Heart left ventricle (tissue), 16 donors: ENCODE measurements around the gene TTC23. TPM values are rescaled to one million over a fixed set of nuclear protein-coding genes. Genes with fewer than 3 reads are reported as not detected.

ENCODE experiments used
- ATAC-seq, 4 donors: fragments of 200-7000 bp; cut with Tn5 transposase; one replicate each; pipeline ENCODE4 v1.9.1; 2020 to 2022; ENCODE audit warnings: moderate library complexity in 4 of 4, mild to moderate bottlenecking in 3 of 4, moderate number of reproducible peaks in 1 of 4
- DNase-seq, 5 donors: peaks; one replicate each; pipeline ENCODE4 v3.0.0-alpha.2; 2020
- H3K27ac ChIP-seq, 12 donors: fragments of 200-600 bp; sonication (generic) in 4 of 12; one replicate each; pipeline versions ENCODE4 v1.5.0 to v1.8.0; 2016 to 2022; ENCODE audit warnings: mild to moderate bottlenecking in 2 of 12
- H3K27me3 ChIP-seq, 9 donors: fragments of 200-600 bp; sonication (generic) in 2 of 9; one replicate each; pipeline versions ENCODE4 v1.5.1 to v1.8.0; 2016 to 2022; ENCODE audit warnings: mild to moderate bottlenecking in 3 of 9
- H3K36me3 ChIP-seq, 9 donors: fragments of 200-600 bp; sonication (generic) in 2 of 9; one replicate each; pipeline versions ENCODE4 v1.5.0 to v1.8.0; 2018 to 2022; ENCODE audit warnings: mild to moderate bottlenecking in 2 of 9
- H3K4me1 ChIP-seq, 12 donors: fragments of 200-600 bp; sonication (generic) in 4 of 12; one replicate each; pipeline versions ENCODE4 v1.5.0 to v1.8.0; 2016 to 2022; ENCODE audit warnings: mild to moderate bottlenecking in 3 of 12
- H3K4me3 ChIP-seq, 12 donors: fragments of 200-600 bp; sonication (generic) in 4 of 12; one replicate each; pipeline versions ENCODE4 v1.5.0 to v1.8.0; 2017 to 2022; ENCODE audit warnings: mild to moderate bottlenecking in 9 of 12, moderate library complexity in 4 of 12
- H3K9me3 ChIP-seq, 12 donors: fragments of 200-600 bp; sonication (generic) in 4 of 12; one replicate each; pipeline versions ENCODE4 v1.5.0 to v1.8.0; 2016 to 2022; ENCODE audit warnings: mild to moderate bottlenecking in 1 of 12
- POLR2A ChIP-seq, 2 donors: fragments of 450-650 bp; IDR thresholded peaks; one replicate each; pipeline ENCODE4 v1.6.1; 2017; ENCODE audit warnings: antibody characterized with exemption in 2 of 2, mild to moderate bottlenecking in 2 of 2, moderate library complexity in 2 of 2
- WGBS, 4 donors: extraction: QIAGEN DNeasy Blood & Tissue Kit in 2 of 4; methylation state at CpG; one replicate each; pipeline versions ENCODE4 v1.1.5 to v1.1.7; 2013 to 2018; 5-methylcytosine and 5-hydroxymethylcytosine counted together
- intact Hi-C, 10 donors: fragments of 100-400 bp; cut with DNase I; formaldehyde crosslinking; loops; one replicate each; pipeline versions ENCODE4 v1.11.1 to v1.14.2; 2022
- polyA plus RNA-seq, 2 donors: library from polyadenylated mRNA; stranded (reverse); fragments of 200-250 nt; gene quantifications; one replicate each; pipeline ENCODE4 v1.2.3, GENCODE V29; 2013
- total RNA-seq, 9 donors: library from RNA; depleted of rRNA in 2 of 9; stranded (reverse); fragments of >200 nt in 2 of 9; fragmentation: NEBNext Ultra II Directional in 3 of 9; extraction: Animal tissue kit (Norgen Biotek cat#: 25700) in 3 of 9; gene quantifications; one replicate each; pipeline versions ENCODE4 v1.1.0 to v1.2.4, GENCODE V29; 2016 to 2023
- TF ChIP-seq, protein P1 (sequence below), 12 donors: fragments of 200-600 bp; sonication (generic) in 4 of 12; IDR thresholded peaks; one replicate each; pipeline versions ENCODE4 v1.5.0 to v1.8.0; 2018 to 2022; ENCODE audit warnings: antibody characterized with exemption in 12 of 12, mild to moderate bottlenecking in 5 of 12
- donor health status: ischemic (EF 13 %, LVEDD 7.1; RV severe dilation, severe dysfunction).
- donor health status: healthy with polysubstance abuse.
- donor health status: DM: no; HTN: yes; CAD: no.
- donor health status: DM: no; HTN: no; CAD: no.
- donor health status: ischemic (EF 25% LVEDD 6.9; RV normal size, moderate dysfunction).
- donor health status: ischemic (EF 25% LVEDD 5.7; RV mildly dilated, moderate dysfunction).
- donor health status: healthy.
- donor health status: DM: yes; HTN: yes; CAD: no.
- donor health status: ischemic (EF 35%, LVEDD 5.7; RV mildly dilated, moderate dysfunction).
- donor health status: nonischemic (EF 11% LVEDD 7.7; RV severe dilation, severe dysfunction).
- donor health status: DM: yes; HTN: yes; CAD: no.
- donor health status: PGD.
- donor health status: ischemic (EF 29% LVEDD 5.4; RV normal size, mild dysfunction).
- donor health status: nonischemic (EF 23%, LVEDD 6.1; RV moderate dilation, normal function).

TTC23 gene
- total and polyA plus RNA-seq, 11 donors: 5.7 to 19.5 (median 10.4) TPM

DNA sequence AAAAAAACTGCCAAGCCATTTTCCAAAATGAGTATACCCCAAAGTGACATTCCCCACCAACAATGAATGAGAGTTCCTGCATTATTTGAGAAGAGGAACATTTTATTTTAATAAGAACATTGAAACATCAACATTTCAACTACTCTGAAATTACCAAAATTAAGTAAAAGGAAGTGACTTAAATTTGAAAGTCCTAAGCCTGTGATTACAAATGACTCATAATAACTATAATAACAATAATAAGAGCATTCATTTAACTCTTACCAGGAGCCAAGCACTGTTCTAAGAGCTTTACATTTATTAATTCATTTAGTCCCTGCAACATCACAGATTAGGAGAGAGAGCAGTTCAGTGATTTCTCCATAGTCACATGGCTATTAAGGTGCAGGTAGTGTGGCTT, 34.3 kb upstream of the TTC23 start:
- peaks cover 0 to 25% (median 6%) of the 10 kb centered on the region in 12 donors for H3K4me1 ChIP-seq
- intact Hi-C loops: loop anchor here in 5 of 10 donors (2.0 to 10.0 kb wide), 8 partner anchors 81 to 469 kb away; partner anchors contain the start of gene LYSMD4 (in 3 of the 5)
- ATAC-seq: no peak

DNA sequence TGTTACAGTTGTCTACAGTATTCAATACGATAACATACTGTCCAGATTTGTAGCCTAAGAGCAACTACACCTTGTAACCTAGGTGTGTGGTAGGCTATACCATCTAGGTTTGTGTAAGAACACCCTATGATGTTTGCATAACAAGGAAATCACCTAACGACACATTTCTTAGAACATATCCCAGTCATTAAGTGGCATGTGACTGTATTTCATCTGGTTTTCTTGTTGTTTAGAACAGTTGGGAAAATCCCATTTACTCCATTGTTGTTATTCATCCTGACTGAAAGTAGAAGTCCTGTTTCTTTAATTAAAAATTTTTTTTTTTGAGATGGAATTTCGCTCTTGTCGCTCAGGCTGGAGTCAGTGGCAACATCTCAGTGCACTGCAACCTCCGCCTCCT, 33.2 kb upstream of the TTC23 start:
- Histone ChIP-seq H3K4me3 (no peak overlapping the region), H3K4me1 (peaks cover 0 to 25% (median 6%) of the 10 kb centered on the region in 12 donors), H3K36me3 (peaks cover 0 to 7% (median 0%) of the 10 kb centered on the region in 9 donors), H3K27me3 (no peaks in the 10 kb centered on the region), H3K27ac (peak overlapping the region in 4 of 12 donors; percentile 5 to 30 (median 18)), H3K9me3 (no peaks in the 10 kb centered on the region)
- intact Hi-C loops: loop anchor here in 5 of 10 donors (5.0 to 10.0 kb wide), 7 partner anchors 82 to 470 kb away; partner anchors contain the start of gene LYSMD4 (in 3 of the 5)
- 66 to 83% (median 74%) methylated on average over 5 of the region's 5 CpGs for WGBS, 4 donors
- DNase-seq (no peak), ATAC-seq (peak in 1 of 4 donors; percentile 47)
- no peak for TF ChIP-seq POLR2A (IDR thresholded peaks at IDR 0.05)
- TF ChIP-seq, protein P1, sequence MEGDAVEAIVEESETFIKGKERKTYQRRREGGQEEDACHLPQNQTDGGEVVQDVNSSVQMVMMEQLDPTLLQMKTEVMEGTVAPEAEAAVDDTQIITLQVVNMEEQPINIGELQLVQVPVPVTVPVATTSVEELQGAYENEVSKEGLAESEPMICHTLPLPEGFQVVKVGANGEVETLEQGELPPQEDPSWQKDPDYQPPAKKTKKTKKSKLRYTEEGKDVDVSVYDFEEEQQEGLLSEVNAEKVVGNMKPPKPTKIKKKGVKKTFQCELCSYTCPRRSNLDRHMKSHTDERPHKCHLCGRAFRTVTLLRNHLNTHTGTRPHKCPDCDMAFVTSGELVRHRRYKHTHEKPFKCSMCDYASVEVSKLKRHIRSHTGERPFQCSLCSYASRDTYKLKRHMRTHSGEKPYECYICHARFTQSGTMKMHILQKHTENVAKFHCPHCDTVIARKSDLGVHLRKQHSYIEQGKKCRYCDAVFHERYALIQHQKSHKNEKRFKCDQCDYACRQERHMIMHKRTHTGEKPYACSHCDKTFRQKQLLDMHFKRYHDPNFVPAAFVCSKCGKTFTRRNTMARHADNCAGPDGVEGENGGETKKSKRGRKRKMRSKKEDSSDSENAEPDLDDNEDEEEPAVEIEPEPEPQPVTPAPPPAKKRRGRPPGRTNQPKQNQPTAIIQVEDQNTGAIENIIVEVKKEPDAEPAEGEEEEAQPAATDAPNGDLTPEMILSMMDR (IDR thresholded peaks at IDR 0.05): no peak

More for the DNA sequence above, 34.3 kb upstream of the TTC23 start:
- Histone ChIP-seq H3K9me3 (no peaks in the 10 kb centered on the region), H3K27me3 (no peaks in the 10 kb centered on the region), H3K27ac (no peak overlapping the region), H3K4me3 (no peak overlapping the region), H3K36me3 (peaks cover 0 to 7% (median 0%) of the 10 kb centered on the region in 9 donors)
- no peak for TF ChIP-seq POLR2A (IDR thresholded peaks at IDR 0.05)
- TF ChIP-seq, protein P1 (IDR thresholded peaks at IDR 0.05): no peak
- DNase-seq: no peak

DNA sequence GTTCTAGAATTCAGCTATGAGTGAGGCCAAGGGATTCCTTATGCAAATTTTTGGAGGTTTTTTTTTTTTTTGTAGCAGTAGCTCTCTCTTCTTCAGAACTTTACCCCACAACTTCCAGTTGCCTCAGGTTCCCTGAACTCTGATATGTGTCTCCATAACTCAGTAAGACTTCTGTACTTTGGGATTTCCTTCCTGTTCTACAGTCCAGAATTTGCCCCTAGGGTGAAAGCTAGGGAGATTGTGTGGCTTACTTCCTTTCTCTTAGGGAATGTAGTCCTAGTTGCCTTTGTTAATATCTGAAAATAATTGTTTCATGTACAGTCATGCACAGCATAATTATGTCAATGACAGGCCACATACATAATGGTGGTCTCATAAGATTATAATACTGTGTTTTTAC, 32.7 kb upstream of the TTC23 start:
- no peaks in the 10 kb centered on the region for H3K27me3 ChIP-seq
- intact Hi-C loops: loop anchor here in 5 of 10 donors (5.0 to 10.0 kb wide), 7 partner anchors 83 to 470 kb away; partner anchors contain the start of gene LYSMD4 (in 3 of the 5)
- peak overlapping the region in 4 of 12 donors; percentile 5 to 30 (median 19) for H3K27ac ChIP-seq
- no peak overlapping the region for H3K4me3 ChIP-seq
- TF ChIP-seq, protein P1 (IDR thresholded peaks at IDR 0.05): no peak
- no peak for TF ChIP-seq POLR2A (IDR thresholded peaks at IDR 0.05)
- H3K36me3 ChIP-seq: peaks cover 0 to 7% (median 0%) of the 10 kb centered on the region in 9 donors
- peaks cover 0 to 25% (median 6%) of the 10 kb centered on the region in 12 donors for H3K4me1 ChIP-seq
- H3K9me3 ChIP-seq: no peaks in the 10 kb centered on the region
- ATAC-seq (peak in 1 of 4 donors; percentile 41), DNase-seq (no peak)

DNA sequence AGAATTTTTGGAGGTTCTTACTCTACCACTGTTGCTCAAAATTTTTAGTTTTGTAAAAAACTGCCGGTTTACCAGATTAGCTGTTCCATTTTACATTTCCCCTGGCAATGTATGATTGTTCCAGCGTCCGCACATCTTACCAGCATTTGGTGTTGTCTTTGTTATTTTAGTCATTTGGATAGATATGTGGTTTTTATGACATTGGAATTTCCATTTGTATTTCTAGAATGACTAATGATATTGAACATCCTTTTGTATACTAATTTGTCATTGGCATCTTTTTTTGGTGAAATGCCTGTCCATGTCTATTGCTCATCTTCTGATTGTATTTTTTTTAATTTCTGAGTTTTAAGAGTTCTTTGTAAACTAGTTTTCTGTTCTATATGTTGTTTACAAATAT, 30.4 kb upstream of the TTC23 start:
- TF ChIP-seq, protein P1 (IDR thresholded peaks at IDR 0.05): no peak
- no peak for TF ChIP-seq POLR2A (IDR thresholded peaks at IDR 0.05)

More for the DNA sequence above, 30.4 kb upstream of the TTC23 start:
- H3K9me3 ChIP-seq: no peaks in the 10 kb centered on the region
- no peak for ATAC-seq
- no peak for DNase-seq
- peaks cover 0 to 7% (median 0%) of the 10 kb centered on the region in 9 donors for H3K36me3 ChIP-seq
- intact Hi-C loops: loop anchor here in 7 of 10 donors (5.0 to 10.0 kb wide), 11 partner anchors 85 to 635 kb away; partner anchors contain the start of gene LYSMD4 (in 3 of the 7)
- H3K4me3 ChIP-seq: no peak overlapping the region
- no peaks in the 10 kb centered on the region for H3K27me3 ChIP-seq
- no peak overlapping the region for H3K27ac ChIP-seq
- H3K4me1 ChIP-seq: peaks cover 0 to 22% (median 5%) of the 10 kb centered on the region in 12 donors
- WGBS, 4 donors: 97 to 99% (median 98%) methylated on average over 3 of the region's 3 CpGs
